ENCODE results near the gene HIF3A. TPM values are rescaled to one million over a fixed set of nuclear protein-coding genes. Genes with fewer than 3 reads are reported as not detected.
"Not testable (repeated sequence)": the region's sequence is repeated elsewhere in the genome, so short reads cannot be mapped to it uniquely, and the experiment has no call there.

HIF3A gene
- total RNA-seq, 1 donor from 2014 or later = not detected

DNA sequence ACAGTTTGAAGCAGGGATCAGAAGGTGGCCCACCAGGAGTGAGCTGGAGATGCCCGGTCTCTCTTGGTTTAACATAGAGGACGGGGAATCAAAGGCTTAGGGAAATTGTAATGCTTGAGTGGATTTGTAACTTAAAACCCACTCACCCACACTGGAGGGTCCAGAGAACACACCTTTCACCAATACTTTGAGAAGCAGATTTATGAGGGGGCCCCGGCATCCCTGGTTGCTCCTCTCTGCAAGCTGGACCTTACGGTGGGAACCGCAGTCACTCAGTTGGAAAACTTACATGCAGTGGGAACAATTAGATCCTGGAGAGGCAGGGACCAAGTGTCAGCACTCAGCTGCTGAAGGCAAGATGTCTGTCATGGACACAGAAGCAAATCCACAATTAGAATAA lies 70.6 kb downstream of the HIF3A start:
- DNase-seq = no peak
- intact Hi-C loops (cut with micrococcal nuclease) = no loop called here
- H3K4me3 Mint-ChIP-seq = no peak overlapping the region
- H3K9me3 Mint-ChIP-seq = no peaks in the 10 kb centered on the region
- no peaks in the 10 kb centered on the region for H3K27me3 Mint-ChIP-seq
- H3K36me3 Mint-ChIP-seq (ENCODE audit: low read depth) = peaks cover 29% of the 10 kb centered on the region
- H3K4me1 Mint-ChIP-seq = peaks cover 34% of the 10 kb centered on the region
- H3K27ac Mint-ChIP-seq = no peak overlapping the region

DNA sequence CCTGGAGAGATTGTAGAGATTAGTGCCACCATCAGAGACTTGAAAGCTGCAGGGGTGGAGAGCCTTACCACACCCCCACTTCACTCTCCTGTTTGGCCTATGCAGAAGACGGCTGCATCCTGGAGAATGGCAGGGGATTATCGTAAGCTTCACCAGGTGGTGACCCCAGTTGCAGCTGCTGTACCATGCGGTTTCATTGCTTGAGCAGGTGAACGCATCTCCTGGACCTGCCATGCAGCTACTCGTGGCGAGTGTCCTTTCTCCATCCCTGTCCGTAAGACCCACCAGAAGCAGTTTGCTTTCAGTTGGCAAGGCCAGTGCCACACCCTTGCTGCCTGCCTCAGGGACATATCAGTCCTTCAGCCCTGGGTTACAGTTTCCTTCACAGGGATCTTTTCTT lies 71.3 kb downstream of the HIF3A start:
- H3K27me3 Mint-ChIP-seq = no peaks in the 10 kb centered on the region
- no peak for DNase-seq
- peaks cover 35% of the 10 kb centered on the region for H3K4me1 Mint-ChIP-seq
- no peak overlapping the region for H3K27ac Mint-ChIP-seq
- intact Hi-C loops (cut with micrococcal nuclease) = no loop called here
- H3K9me3 Mint-ChIP-seq = no peaks in the 10 kb centered on the region
- no peak overlapping the region for H3K4me3 Mint-ChIP-seq
- H3K36me3 Mint-ChIP-seq (ENCODE audit: low read depth) = peaks cover 31% of the 10 kb centered on the region

DNA sequence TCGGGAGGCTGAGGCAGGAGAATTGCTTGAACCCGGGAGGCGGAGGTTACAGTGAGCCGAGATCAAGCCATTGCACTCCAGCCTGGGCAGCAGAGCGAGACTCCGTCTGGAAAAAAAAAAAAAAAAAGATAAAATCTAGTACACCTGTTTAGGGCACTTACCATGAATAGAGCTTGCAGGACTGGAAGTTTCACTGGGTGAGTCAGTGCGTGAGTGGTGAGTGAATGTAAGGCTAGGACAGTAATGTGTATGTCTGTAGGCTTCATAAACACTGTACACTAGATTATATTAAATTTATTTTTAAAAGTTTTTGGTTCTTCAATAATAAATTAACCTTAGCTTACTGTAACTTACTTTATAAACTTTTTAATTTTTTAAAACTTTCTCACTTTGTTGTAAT lies 73.0 kb downstream of the HIF3A start:
- intact Hi-C loops (cut with micrococcal nuclease) = no loop called here

DNA sequence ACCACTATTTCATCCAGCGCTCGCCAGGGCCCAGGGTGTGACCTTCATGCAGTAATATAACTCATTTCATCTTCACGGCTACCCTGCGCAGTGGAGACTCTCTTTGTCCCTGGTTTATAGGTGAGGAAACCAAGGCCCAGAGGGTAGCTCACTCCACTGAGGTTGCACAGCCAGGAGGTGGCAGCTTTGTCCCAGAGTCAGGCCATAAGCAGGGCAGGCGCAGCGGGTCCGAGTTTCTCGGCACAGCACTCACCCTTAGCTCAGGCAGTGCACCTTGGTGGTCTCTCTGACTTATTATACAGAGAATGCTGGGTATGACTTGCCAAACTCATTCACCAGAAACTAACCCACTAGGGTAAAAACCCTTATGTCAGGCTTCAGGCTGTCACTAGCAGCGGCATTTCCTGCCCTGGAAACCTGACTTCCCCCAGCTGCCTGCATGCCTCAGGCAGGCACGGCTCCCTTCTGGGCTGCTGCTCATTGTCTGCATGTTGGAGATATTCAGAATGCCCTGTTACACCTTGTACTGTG lies 74.6 kb downstream of the HIF3A start:
- H3K4me3 Mint-ChIP-seq = peak overlapping the region; percentile 5
- intact Hi-C loops (cut with micrococcal nuclease) = no loop called here
- no peaks in the 10 kb centered on the region for H3K27me3 Mint-ChIP-seq
- H3K9me3 Mint-ChIP-seq = no peaks in the 10 kb centered on the region
- H3K36me3 Mint-ChIP-seq (ENCODE audit: low read depth) = peaks cover 25% of the 10 kb centered on the region
- H3K27ac Mint-ChIP-seq = peak overlapping the region; percentile 32
- DNase-seq = no peak
- H3K4me1 Mint-ChIP-seq = peaks cover 20% of the 10 kb centered on the region

More for the DNA sequence above, 73.0 kb downstream of the HIF3A start:
- peaks cover 20% of the 10 kb centered on the region for H3K36me3 Mint-ChIP-seq (ENCODE audit: low read depth)
- no peak overlapping the region for H3K27ac Mint-ChIP-seq
- H3K4me3 Mint-ChIP-seq = no peak overlapping the region
- peaks cover 28% of the 10 kb centered on the region for H3K4me1 Mint-ChIP-seq
- no peaks in the 10 kb centered on the region for H3K27me3 Mint-ChIP-seq
- no peaks in the 10 kb centered on the region for H3K9me3 Mint-ChIP-seq
- DNase-seq = no peak

DNA sequence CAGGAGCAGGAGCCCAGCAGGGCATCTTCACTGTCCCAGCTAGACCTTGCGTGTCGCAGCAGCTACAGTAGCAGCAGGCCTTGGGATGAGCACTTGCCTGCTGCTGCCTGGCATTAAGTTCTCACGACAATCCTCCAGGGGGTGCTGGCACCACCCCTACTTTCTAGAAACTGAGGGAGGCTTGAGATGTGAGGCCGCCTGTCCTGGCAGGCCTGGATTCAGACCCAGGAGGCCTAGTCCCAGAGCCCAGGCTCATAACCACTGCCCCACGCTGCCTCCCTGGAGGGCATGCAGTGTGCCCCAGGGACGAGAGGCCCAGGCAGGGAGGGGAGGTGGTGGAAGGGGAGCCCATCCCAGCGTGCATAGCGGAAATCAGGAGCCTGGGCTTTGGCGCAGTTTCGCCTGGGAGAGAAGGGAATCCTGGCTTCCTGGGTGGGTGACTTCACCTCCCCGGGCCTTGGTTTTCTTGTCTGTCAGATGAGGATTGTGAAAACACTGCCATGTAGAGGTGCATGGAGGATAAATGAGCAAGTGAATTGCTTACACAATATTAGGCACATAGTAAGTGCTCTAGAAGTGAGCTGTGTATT lies 76.2 kb downstream of the HIF3A start:
- no peaks in the 10 kb centered on the region for H3K9me3 Mint-ChIP-seq
- H3K4me3 Mint-ChIP-seq = no peak overlapping the region
- no peak for DNase-seq
- no peak overlapping the region for H3K27ac Mint-ChIP-seq
- H3K36me3 Mint-ChIP-seq (ENCODE audit: low read depth) = peaks cover 32% of the 10 kb centered on the region
- H3K27me3 Mint-ChIP-seq = no peaks in the 10 kb centered on the region
- H3K4me1 Mint-ChIP-seq = peaks cover 20% of the 10 kb centered on the region
- intact Hi-C loops (cut with micrococcal nuclease) = no loop called here

DNA sequence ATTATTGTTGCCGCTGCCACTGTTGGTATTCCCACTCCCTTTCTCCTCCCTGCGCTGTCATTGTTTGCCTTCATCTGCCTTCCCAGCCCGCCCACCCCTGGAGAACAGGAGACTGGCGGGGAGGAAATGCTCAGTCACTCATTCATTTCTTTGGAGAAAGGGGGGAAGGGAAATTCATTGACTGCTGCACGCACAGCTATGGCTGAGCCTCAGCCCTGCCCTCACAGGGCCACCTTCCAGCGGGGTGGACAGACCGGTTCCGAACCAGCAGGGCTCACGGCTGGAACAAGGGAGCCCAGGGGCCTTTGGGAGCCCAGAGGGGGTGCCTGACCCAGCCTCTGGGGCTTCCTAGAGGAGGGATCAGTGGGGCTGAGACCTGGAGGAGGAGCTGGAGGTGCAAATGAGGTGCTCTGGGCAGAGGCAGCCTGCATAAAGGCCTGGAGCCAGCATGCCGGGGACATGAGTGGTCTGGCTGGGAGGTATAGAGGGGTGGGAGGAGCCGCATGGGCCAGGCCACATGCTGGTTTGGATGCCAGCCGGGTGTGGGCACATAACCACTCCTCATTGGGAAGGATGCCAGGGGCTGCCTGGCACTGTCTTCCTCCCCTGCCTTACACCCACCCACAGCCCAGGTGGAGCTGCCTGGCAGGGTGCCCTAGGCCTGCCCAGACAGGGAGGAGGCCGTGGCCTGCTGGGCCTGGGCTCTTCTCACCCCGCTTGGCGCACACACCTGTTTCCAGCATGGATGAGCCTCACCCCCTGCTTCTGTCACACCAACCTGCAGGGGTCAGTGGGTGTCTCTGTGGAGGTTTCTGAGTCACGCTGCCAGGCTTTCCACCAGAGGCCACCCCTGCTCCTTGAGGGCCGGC lies 76.9 kb downstream of the HIF3A start:
- intact Hi-C loops (cut with micrococcal nuclease) = no loop called here
- no peak overlapping the region for H3K4me3 Mint-ChIP-seq

DNA sequence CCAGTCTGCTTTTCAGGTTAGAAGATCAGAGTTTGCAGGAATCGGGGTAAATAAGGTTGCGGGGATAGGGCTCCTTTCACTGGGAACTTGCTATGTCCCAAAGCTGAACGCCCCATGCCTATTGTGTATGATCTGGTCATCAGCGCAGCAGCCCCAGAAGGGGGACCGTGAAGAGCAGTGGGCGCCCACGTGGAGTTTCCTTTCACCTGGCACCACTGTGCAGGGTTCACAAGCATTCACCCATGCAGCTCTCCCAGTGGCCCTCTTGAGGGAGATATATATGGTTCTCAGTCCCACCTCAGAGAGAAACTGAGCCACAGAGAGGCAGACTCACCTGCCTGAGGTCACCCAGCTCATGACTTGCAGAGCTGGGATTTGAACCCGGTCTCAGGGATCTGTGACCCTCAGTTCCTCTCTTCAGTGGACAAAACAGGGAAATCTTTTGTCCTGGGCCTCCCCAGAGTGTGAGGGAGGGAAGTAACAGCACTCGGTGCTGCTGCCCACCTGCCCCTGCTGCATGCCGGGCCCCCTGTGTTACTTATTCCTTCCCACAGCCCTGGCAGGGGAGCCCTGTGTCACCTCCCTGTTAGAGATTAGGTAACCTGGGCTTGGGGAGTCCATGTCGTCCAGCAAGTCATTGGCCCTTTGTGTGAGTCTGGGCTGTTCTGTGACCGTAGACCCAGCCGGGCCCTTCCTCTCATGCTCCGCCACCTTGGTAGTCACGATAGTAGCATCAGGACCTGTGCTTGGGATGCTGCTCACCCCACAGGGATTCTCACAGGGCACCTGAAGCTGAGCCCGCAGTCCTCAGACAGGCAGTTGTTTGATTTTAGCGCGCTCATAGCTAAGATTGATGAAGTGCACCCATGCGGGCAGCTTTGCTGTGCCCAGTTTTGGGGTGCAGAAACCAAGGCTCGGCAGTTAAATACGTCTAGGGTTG lies 78.0 kb downstream of the HIF3A start:
- Mint-ChIP-seq H3K27me3 (no peaks in the 10 kb centered on the region), H3K27ac (no peak overlapping the region), H3K4me1 (peaks cover 16% of the 10 kb centered on the region), H3K4me3 (no peak overlapping the region), H3K9me3 (no peaks in the 10 kb centered on the region), H3K36me3 (ENCODE audit: low read depth) (peaks cover 44% of the 10 kb centered on the region)
- DNase-seq = no peak
- intact Hi-C loops (cut with micrococcal nuclease) = no loop called here

More for the DNA sequence above, 76.9 kb downstream of the HIF3A start:
- H3K27ac Mint-ChIP-seq = no peak overlapping the region
- H3K4me1 Mint-ChIP-seq = peaks cover 20% of the 10 kb centered on the region
- no peak for DNase-seq
- H3K36me3 Mint-ChIP-seq (ENCODE audit: low read depth) = peaks cover 38% of the 10 kb centered on the region
- H3K27me3 Mint-ChIP-seq = no peaks in the 10 kb centered on the region
- no peaks in the 10 kb centered on the region for H3K9me3 Mint-ChIP-seq

DNA sequence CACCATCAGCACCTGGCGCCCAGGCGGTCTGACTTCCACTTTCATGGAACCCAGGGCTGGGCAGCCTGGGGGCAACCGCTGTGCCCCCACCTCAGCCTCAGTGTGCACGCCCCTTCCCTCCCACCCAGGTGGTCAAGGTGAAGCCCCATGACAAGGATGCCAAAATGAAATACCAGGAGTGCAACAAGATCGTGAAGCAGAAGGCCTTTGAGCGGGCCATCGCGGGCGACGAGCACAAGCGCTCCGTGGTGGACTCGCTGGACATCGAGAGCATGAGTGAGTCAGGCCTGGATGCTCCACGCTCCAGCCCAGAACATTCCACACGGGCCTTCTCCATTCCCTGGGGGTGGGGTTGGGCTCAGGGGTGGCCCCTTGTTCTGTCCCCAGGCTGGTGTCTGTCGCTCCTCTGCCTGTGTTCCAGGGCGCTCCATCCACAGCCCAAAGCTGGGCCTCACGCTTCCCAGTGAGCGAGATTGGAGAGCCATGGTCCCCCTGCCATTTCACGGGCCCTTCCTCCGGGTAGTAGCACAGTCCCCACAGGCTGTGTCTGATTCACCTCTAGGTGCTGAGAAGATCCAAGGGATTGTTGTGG lies 78.7 kb downstream of the HIF3A start:
- H3K27me3 Mint-ChIP-seq; intact Hi-C loops (cut with micrococcal nuclease); DNase-seq; H3K9me3 Mint-ChIP-seq; H3K27ac Mint-ChIP-seq; H3K4me3 Mint-ChIP-seq: not testable (repeated sequence)
- H3K4me1 Mint-ChIP-seq = peaks cover 17% of the 10 kb centered on the region
- peaks cover 48% of the 10 kb centered on the region for H3K36me3 Mint-ChIP-seq (ENCODE audit: low read depth)

DNA sequence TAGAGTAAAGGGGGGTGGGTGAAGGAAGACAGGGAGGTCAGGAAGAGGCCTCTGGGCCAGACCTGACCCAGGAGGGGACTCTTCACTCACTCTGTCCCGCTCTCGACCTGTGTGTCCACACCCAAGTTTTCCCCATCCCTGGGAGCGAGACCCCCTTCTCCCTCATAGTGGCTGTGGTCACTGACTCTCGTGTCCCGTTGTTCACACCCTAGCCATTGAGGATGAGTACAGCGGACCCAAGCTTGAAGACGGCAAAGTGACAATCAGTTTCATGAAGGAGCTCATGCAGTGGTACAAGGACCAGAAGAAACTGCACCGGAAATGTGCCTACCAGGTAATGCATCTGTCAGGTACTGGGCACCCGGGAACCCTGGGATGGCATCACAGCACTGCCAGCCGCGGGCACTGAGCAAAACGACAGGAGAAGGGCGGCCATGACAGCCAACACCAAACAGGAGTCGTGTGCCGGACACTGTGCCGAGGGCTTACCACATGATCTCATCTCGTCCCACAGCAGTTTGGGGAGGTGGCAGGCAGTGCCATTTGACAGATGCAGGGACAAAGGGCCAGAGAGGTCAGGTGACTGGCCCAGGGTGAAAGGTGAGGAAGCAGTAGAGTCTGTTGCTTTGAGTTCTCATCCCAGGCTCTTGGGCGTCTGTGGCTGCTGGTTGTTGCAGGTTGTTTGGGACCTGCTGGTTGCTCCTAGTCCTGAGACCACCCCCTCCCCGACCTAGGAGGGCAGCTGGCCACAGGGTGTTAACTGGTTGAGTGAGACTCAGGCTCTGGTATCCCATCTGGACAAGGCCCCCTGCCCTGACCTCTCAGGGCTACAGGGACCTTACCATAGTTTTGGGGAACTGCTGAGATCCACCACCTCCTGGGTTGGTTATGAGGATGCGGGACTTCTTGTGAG lies 79.7 kb downstream of the HIF3A start:
- Mint-ChIP-seq H3K27me3 (no peaks in the 10 kb centered on the region), H3K36me3 (ENCODE audit: low read depth) (peaks cover 52% of the 10 kb centered on the region), H3K27ac (no peak overlapping the region), H3K4me3 (no peak overlapping the region), H3K9me3 (no peaks in the 10 kb centered on the region), H3K4me1 (peaks cover 12% of the 10 kb centered on the region)
- intact Hi-C loops (cut with micrococcal nuclease) = no loop called here
- DNase-seq = no peak

DNA sequence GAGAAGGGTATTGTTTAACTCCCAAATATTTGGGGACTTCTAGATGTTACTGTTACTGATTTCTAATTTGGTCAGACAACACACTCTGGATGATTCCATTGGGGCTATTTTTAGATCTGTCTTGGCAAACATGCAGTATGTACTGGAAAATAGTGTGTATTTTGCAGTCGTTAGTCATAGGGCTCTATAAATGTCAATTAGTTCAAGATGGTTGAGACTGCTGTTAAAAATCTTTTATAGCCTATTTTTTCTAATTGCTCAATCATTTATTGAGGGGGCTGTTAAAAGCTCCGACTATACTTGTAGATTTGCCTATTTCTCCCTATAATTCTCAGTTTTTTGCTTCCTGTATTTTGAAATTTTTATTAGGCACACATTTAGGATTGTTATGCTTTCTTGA lies 81.4 kb downstream of the HIF3A start:
- Mint-ChIP-seq H3K36me3 (ENCODE audit: low read depth) (peaks cover 62% of the 10 kb centered on the region), H3K27me3 (no peaks in the 10 kb centered on the region), H3K9me3 (no peaks in the 10 kb centered on the region), H3K27ac (no peak overlapping the region), H3K4me3 (no peak overlapping the region), H3K4me1 (peaks cover 3% of the 10 kb centered on the region)
- intact Hi-C loops (cut with micrococcal nuclease) = no loop called here
- no peak for DNase-seq

DNA sequence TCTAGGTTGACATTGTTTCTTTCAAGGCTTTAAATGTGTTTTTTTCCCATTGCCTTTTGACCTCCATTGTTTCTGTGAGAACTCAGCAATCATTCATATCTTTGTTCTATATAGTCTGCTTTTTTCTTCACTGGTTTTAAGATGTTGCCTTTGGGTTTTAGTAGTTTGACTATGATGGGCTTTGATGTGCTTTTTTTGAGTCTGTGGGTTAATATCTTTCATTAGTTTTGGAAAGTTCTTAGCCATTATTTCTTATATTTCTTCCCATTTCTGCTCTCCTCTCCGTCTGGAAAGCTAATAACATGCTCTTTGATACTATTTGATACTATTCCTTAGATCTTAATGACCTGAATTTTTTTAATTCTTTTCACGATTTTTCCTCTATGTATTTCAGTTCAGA lies 83.8 kb downstream of the HIF3A start:
- Mint-ChIP-seq H3K4me1 (peaks cover 3% of the 10 kb centered on the region), H3K27me3 (no peaks in the 10 kb centered on the region), H3K9me3 (no peaks in the 10 kb centered on the region), H3K4me3 (no peak overlapping the region), H3K36me3 (ENCODE audit: low read depth) (peaks cover 74% of the 10 kb centered on the region), H3K27ac (no peak overlapping the region)
- intact Hi-C loops (cut with micrococcal nuclease) = no loop called here
- DNase-seq = no peak

DNA sequence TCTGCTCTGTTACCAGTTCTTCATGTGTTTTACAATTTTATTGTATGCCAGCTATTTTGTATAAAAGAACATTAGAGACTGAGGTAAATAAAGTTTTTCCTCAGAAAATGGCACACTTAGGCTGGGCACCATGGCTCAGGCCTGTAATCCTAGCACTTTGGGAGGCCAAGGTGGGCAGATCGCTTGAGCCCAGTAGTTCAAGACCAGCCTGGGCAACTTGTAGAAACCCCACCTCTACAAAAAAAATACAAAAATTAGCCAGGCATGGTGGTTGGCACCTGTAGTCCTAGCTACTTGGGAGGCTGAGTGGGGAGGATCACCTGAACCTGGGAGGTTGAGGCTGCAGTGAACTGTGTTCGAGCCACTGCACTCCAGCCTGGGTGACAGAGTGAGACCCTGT lies 84.5 kb downstream of the HIF3A start:
- Mint-ChIP-seq H3K4me3 (no peak overlapping the region), H3K36me3 (ENCODE audit: low read depth) (peaks cover 70% of the 10 kb centered on the region), H3K27ac (no peak overlapping the region), H3K4me1 (peaks cover 3% of the 10 kb centered on the region), H3K9me3 (no peaks in the 10 kb centered on the region), H3K27me3 (no peaks in the 10 kb centered on the region)
- DNase-seq = no peak
- intact Hi-C loops (cut with micrococcal nuclease) = no loop called here

Measured in activated CD4-positive, alpha-beta T cell treated with anti-CD3 and anti-CD28 coated beads, Interleukin-2, amount 10 ng/mL, durations not matched to agents 24 days and 14 days (primary cell).